HG03103 (cell line): ENCODE measurements around the gene FTCD.
"Not testable (repeated sequence)": the region's sequence is repeated elsewhere in the genome, so short reads cannot be mapped to it uniquely, and the experiment has no call there.

Experiments used
- ATAC-seq: cut with Tn5 transposase; IDR thresholded peaks from one replicate; pipeline ENCODE4 v1.9.1; 2021; ENCODE audit warnings: low read depth; ENCODE audit not compliant: unreplicated experiment

The FTCD gene

GRCh38 chr21:46154155-46154954 is 1.0 kb downstream of the FTCD start:
- no peak for ATAC-seq

- ATAC-seq = no peak
These were observed 1.9 kb downstream of the FTCD start for GRCh38 chr21:46153247-46154154.

- ATAC-seq = no peak
These were observed 2.5 kb downstream of the FTCD start for GRCh38 chr21:46152927-46153246.

GRCh38 chr21:46151989-46152926 is 3.1 kb downstream of the FTCD start:
- ATAC-seq = no peak

- ATAC-seq = no peak
These were observed 4.0 kb downstream of the FTCD start for GRCh38 chr21:46151261-46151988.

GRCh38 chr21:46150491-46151121 is 4.8 kb downstream of the FTCD start:
- ATAC-seq = no peak

GRCh38 chr21:46150073-46150472 is 5.3 kb downstream of the FTCD start:
- no peak for ATAC-seq

GRCh38 chr21:46149205-46149901 is 6.0 kb downstream of the FTCD start:
- ATAC-seq = no peak

- no peak for ATAC-seq
These were observed 7.3 kb downstream of the FTCD start for GRCh38 chr21:46148106-46148505.

- ATAC-seq = not testable (repeated sequence)
These were observed 8.0 kb downstream of the FTCD start for GRCh38 chr21:46147429-46147828.

- no peak for ATAC-seq
These were observed 8.5 kb downstream of the FTCD start for GRCh38 chr21:46146856-46147255.

GRCh38 chr21:46145840-46146691 is 9.3 kb downstream of the FTCD start:
- ATAC-seq = no peak

GRCh38 chr21:46145159-46145839 is 10.1 kb downstream of the FTCD start:
- no peak for ATAC-seq

GRCh38 chr21:46144464-46145070 is 10.8 kb downstream of the FTCD start:
- ATAC-seq = no peak

- ATAC-seq = no peak
These were observed 12.6 kb downstream of the FTCD start for GRCh38 chr21:46142582-46143473.
